Globus pallidus (tissue), 1 donor: ENCODE measurements around the gene CACNA1D.

Source experiments
- DNase-seq: peaks from one replicate; pipeline ENCODE4 v3.0.0-alpha.2; 2015; ENCODE audit warnings: low spot score

CACNA1D gene

DNA sequence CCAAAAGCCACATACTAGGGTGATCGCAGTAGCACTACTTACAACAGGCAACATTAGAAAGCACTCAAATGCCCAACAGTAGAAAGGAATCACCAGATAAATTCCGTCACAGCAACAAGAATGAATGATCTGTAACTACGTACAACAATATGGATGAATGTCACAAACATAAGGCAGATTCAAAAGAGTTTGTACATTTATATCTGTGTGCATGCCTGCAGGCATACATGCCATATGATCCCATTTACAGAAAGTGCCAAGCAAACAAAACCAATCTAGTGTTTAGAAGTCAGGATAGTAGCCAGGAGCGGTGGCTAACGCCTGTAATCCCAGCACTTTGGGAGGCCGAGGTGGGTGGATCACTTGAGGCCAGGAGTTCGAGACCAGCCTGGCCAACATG, 355.5 kb downstream of the CACNA1D start:
- no peak for DNase-seq

DNA sequence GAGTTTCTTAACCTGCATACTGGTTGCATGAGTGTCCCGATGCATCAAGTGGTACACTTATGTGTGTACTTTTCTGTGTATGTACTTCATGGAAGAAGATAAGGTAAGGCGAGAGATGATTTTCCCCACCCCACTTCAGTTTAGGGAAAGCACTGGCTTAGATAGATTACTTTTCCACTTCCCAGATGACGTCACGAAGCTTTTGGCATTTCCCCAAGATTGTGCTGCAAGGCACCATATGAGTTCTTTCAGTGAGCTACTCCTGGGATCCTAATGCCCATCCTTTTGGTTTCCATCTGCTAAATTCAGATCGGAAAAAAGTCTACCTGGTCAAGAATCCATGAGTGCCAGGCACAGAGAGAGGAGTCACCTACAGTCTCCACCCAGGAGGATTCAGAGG, 356.5 kb downstream of the CACNA1D start:
- DNase-seq = no peak

DNA sequence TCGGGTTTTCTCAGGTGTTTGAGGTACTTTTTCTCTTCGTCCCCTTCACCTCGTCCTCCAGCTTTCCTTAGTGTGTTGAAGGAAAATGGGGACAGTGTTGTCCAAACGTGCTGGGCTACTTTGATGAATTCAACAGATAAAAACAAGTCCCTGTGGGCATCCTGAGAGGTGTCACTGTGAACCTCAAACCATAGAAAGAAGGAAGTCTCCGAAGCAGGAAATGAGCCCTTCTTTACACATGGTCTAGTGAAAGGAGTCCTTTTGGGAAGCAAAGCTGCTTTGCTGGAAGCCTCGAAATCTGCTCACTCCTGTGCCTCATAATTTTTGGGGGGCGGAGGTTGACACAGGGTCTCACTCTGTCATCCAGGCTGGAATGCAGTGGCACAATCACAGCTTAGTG, 362.6 kb downstream of the CACNA1D start:
- DNase-seq = no peak

DNA sequence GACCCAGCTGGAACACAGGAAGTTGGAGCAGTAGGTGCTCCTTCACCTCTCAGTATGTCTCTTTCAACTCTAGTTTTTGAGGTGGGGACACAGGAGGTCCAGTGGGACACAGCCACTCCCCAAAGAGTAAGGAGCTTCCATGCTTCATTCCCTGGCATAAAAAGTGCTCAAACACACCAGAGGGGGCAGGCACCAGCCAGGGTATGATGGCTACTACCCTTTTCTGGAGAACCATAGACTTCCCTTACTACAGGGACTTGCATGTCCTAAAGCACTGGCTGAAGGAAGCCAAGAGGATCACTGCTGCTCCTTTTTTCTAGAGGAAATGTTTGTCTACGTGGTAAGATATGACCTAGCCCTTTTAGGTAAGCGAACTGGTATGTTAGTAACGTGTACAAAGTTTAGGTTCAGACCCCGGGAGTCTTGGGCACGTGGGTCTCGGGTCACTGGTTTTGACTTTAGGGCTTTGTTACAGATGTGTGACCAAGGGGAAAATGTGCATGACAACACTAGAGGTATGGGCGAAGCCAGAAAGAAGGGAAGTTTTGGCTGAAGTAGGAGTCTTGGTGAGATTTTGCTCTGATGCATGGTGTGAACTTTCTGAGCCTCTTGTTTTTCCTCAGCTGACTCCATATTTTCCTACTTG, 363.8 kb downstream of the CACNA1D start:
- no peak for DNase-seq

DNA sequence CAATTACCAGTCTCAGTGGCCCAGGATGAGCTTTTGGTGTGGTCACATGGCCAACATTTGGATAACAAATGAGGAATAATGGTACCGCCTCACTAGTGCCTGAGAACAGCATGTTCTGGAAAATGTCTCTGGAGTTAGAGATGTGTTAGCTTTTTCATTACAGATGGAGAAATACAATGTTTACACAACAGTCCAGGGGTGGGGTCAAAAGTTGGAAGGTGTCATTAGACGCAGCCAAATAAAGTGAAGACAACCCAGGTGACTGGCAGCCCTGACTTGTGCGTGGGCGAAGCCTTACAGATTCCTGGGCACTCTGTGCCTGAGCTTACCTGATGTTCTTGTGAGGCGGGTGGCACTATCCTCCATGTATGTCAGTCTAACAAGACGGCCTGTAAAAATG, 364.8 kb downstream of the CACNA1D start:
- no peak for DNase-seq

DNA sequence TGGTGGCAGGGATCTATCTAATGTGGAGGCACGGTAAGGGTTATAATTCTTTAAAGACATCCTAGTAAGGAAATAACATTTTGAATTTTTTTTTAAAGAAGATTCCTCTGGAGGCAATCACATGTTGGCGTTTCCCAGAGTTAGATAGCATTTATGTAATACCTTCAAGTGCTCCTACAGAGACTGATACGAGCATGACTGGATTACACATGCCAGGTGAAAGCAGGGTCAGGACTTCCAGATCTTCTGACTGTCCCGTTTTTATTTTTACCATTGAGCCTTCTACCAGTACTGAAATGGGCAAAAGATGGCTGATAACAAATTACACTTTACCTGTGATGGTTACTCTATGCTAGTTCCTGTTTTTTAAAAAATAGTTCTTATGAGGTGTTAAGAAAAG, 365.8 kb downstream of the CACNA1D start:
- no peak for DNase-seq

DNA sequence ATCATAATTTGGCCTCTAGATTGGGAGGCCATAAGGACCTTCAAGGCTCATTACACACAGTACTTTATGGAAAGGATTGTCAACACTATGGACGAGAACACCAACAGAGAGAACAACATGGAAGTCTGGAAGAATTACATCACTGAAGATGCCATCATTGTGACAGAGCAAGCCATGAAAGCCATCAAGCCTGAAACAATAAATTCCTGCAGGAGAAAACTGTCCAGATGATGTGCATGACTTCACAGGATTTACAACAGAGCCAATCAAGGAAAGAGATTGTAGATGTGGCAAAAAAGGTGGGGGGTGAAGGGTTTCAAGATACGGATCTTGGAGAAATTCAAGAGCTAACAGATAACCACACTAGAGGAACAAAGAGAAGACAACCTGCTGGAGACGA, 367.8 kb downstream of the CACNA1D start:
- DNase-seq = no peak

DNA sequence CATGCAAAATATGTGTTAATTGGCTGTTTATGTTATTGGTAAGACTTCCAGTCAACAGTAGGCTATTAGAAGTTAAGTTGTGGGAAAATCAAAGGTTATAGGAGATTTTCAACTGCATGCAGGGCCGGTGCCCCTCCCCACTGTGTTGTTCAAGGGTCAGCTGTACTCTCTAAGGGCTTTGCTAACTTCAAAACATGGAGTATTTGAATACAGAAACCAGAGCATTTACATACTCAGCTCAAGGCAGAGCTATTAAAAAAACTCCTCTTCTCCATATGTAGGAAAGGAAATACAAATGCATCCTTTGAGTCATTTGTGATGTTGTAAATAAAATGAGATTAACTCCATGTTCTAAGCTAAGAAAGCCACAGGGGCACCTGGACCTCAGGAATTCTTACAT, 368.7 kb downstream of the CACNA1D start:
- DNase-seq = no peak
